Adrenal gland (tissue), 12 donors: Measurements from ENCODE around the gene LRRC10. TPM values are rescaled to one million over a fixed set of nuclear protein-coding genes. Genes with fewer than 3 reads are reported as not detected.

Experiments
- DNase-seq, 7 donors: peaks; one replicate each; pipeline ENCODE4 v3.0.0-alpha.2; 2019 to 2020
- H3K27ac ChIP-seq, 5 donors: fragments of 200-600 bp; sonication (generic) in 4 of 5; 1 replicate in 3 of 5; 2 replicates in 2 of 5; pipeline versions ENCODE4 v1.5.1 to v1.8.0; 2016 to 2020; ENCODE audit warnings: mild to moderate bottlenecking in 1 of 5
- H3K27me3 ChIP-seq: fragments of 200-600 bp; 2 replicates; pipeline ENCODE4 v1.8.0; 2021
- H3K36me3 ChIP-seq, 2 donors: fragments of 200-600 bp; replicated peaks in 1 of 2; 1 replicate in 1 of 2; 2 replicates in 1 of 2; pipeline versions ENCODE4 v1.5.1 to v1.8.0; 2018 to 2022
- H3K4me1 ChIP-seq, 2 donors: fragments of 200-600 bp; replicated peaks in 1 of 2; 1 replicate in 1 of 2; 2 replicates in 1 of 2; pipeline versions ENCODE4 v1.5.1 to v1.8.0; 2018 to 2021
- H3K4me3 ChIP-seq, 4 donors: fragments of 200-600 bp; sonication (generic) in 3 of 4; one replicate each; pipeline ENCODE4 v1.5.1; 2016 to 2018
- H3K9me3 ChIP-seq, 3 donors: fragments of 200-600 bp; sonication (generic) in 1 of 3; replicated peaks in 1 of 3; 1 replicate in 2 of 3; 2 replicates in 1 of 3; pipeline versions ENCODE4 v1.5.1 to v1.8.0; 2016 to 2021
- POLR2A ChIP-seq, 2 donors: fragments of 450-650 bp; IDR thresholded peaks; one replicate each; pipeline ENCODE4 v1.6.1; 2017; ENCODE audit warnings: antibody characterized with exemption in 2 of 2, mild to moderate bottlenecking in 2 of 2, moderate library complexity in 1 of 2
- WGBS, 4 donors: extraction: QIAGEN DNeasy Blood & Tissue Kit in 2 of 4; methylation state at CpG; one replicate each; pipeline versions ENCODE4 v1.1.5 to v1.1.7; 2013 to 2017; 5-methylcytosine and 5-hydroxymethylcytosine counted together
- intact Hi-C, 2 donors: fragments of 100-400 bp; cut with DNase I; formaldehyde crosslinking; loops; one replicate each; pipeline versions ENCODE4 v1.14.1 to v1.15.0; 2022 to 2023
- microRNA-seq, 3 donors: library from miRNA; unstranded; fragments of <30 nt; microRNA quantifications; one replicate each; pipeline ENCODE4, GENCODE V29; 2017 to 2020
- polyA plus RNA-seq, 3 donors: library from polyadenylated mRNA; stranded (reverse); fragments of 200-250 nt in 2 of 3; fragments of 350-450 nt in 1 of 3; fragmentation: Illumina TruSeq in 1 of 3; extraction: RNeasy Lipid Tissue Mini Kit (QIAGEN cat#74804) in 1 of 3; gene quantifications; one replicate each; pipeline ENCODE4 v1.2.3, GENCODE V29; 2013 to 2014
- small RNA-seq, 2 donors: library from RNA; depleted of rRNA; stranded (forward); fragments of <200 nt; gene quantifications; one replicate each; pipeline ENCODE3, GENCODE V24; 2016
- total RNA-seq, 9 donors: library from RNA; depleted of rRNA in 4 of 9; stranded (reverse); fragments of >200 nt in 4 of 9; fragments of 120-200 nt in 1 of 9; fragmentation: NEBNext Ultra II Directional in 1 of 9; extraction: Animal tissue kit (Norgen Biotek cat#: 25700) in 1 of 9; gene quantifications; one replicate each; pipeline versions ENCODE4 v1.1.0 to v1.2.4, GENCODE V29; 2013 to 2023
- TF ChIP-seq, protein P1 (sequence below), 6 experiments: fragments of 450-650 bp in 4 of 6; fragments of 200-600 bp in 2 of 6; sonication (generic) in 1 of 6; IDR thresholded peaks; 1 replicate in 5 of 6; 2 replicates in 1 of 6; pipeline versions ENCODE4 v1.5.1 to v1.8.0; 2016 to 2021; ENCODE audit warnings: antibody characterized with exemption in 6 of 6, mild to moderate bottlenecking in 2 of 6, moderate library complexity in 1 of 6
- donor health status: healthy with polysubstance abuse.
- donor health status: Bipolar disorder and iron deficiency.
- donor health status: DM: yes; HTN: yes; CAD: no.
- donor health status: DM: no; HTN: no; CAD: no.
- donor health status: DM: no; HTN: no; CAD: no.
- donor health status: DM: yes; HTN: yes; CAD: no.

Gene LRRC10
- total and polyA plus RNA-seq, 12 donors, result not detected

DNA sequence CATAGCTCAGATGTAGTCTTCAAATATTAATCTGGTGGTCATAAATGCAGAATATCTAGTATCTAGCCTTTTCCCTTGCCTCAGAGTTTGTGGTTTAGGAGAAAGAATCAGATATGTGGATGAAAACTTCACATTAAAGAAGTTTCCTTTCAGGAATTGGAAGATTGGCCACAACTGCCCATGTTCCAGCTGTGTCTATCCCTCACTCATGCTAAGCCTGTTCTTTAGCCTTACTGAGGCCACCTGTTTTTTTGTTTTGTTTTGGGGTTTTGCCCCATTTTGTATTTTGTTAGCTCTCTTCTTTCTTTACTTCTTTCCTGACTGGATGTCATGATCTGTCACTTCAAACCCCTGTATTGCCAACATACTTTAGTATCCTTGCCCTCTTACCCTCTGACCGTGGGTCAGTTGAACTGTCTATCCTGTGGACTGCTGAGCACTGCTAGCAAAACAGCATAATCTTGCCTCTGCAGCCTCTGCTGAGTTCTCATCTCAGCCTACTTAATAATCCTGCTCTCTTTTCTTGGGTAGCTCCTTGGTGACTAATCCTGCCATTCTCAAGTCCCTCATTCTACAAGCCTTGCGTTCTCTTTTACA, 47.4 kb downstream of the LRRC10 start:
- Histone ChIP-seq H3K4me3 (no peak overlapping the region), H3K4me1 (no peaks in the 10 kb centered on the region), H3K36me3 (no peaks in the 10 kb centered on the region), H3K9me3 (no peaks in the 10 kb centered on the region), H3K27ac (no peak overlapping the region), H3K27me3 (no peaks in the 10 kb centered on the region)
- WGBS, 4 donors, result 90 to 100% (median 95%) methylated on average over 2 of the region's 2 CpGs
- TF ChIP-seq POLR2A (IDR thresholded peaks at IDR 0.05), result no peak
- TF ChIP-seq, protein P1, sequence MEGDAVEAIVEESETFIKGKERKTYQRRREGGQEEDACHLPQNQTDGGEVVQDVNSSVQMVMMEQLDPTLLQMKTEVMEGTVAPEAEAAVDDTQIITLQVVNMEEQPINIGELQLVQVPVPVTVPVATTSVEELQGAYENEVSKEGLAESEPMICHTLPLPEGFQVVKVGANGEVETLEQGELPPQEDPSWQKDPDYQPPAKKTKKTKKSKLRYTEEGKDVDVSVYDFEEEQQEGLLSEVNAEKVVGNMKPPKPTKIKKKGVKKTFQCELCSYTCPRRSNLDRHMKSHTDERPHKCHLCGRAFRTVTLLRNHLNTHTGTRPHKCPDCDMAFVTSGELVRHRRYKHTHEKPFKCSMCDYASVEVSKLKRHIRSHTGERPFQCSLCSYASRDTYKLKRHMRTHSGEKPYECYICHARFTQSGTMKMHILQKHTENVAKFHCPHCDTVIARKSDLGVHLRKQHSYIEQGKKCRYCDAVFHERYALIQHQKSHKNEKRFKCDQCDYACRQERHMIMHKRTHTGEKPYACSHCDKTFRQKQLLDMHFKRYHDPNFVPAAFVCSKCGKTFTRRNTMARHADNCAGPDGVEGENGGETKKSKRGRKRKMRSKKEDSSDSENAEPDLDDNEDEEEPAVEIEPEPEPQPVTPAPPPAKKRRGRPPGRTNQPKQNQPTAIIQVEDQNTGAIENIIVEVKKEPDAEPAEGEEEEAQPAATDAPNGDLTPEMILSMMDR (IDR thresholded peaks at IDR 0.05), result no peak
- intact Hi-C loops, result no loop called here
- no peak for DNase-seq

Small RNA genes lying within 50 kb of the gene (microRNA-seq; reads per million reads assigned to microRNA genes)
- 0 reads per million in 3 donors for gene MIR3913-1
- gene MIR3913-2, result 0 reads per million in 3 donors

Small RNA genes lying within 50 kb of the gene (small RNA-seq; reads per million reads assigned to genes)
- gene MIR3913-1, result 3.4 to 4.5 reads per million in 2 donors

Other genes starting within 250 kb of the LRRC10 start
- 10 to 100 TPM; 36.2 to 86.1 (median 47.2) TPM for gene FRS2, start 140.5 kb downstream of the LRRC10 start, total RNA-seq
- gene FRS2, start 140.5 kb downstream of the LRRC10 start, polyA plus RNA-seq, result 10 to 100 TPM in 1 of 3 donors, 1 to 10 TPM in 2; 4.8 to 25.2 (median 7.3) TPM
- 100 to 1,000 TPM in 8 of 9 donors, 10 to 100 TPM in 1; 88.2 to 290 (median 119) TPM for gene CCT2, start 25.4 kb downstream of the LRRC10 start, total RNA-seq
- 100 to 1,000 TPM in 2 of 3 donors, 10 to 100 TPM in 1; 83.5 to 233 (median 102) TPM for gene CCT2, start 25.4 kb downstream of the LRRC10 start, polyA plus RNA-seq
- 1 to 10 TPM in 8 of 9 donors, under 1 TPM in 1; 0.53 to 2.6 (median 1.3) TPM for gene BEST3, start 88.4 kb upstream of the LRRC10 start, total RNA-seq
- gene BEST3, start 88.4 kb upstream of the LRRC10 start, polyA plus RNA-seq, result 1 to 10 TPM in 1 of 3 donors, under 1 TPM in 2; 0.27 to 3.3 (median 0.64) TPM
- gene RAB3IP, start 128.0 kb upstream of the LRRC10 start, total RNA-seq, result 10 to 100 TPM; 18.4 to 47.9 (median 29.3) TPM
- 10 to 100 TPM; 15.4 to 61.9 (median 24.5) TPM for gene RAB3IP, start 128.0 kb upstream of the LRRC10 start, polyA plus RNA-seq
- under 1 TPM; 0.07 to 1.00 (median 0.28) TPM for gene MYRFL, start 214.3 kb upstream of the LRRC10 start, total RNA-seq
- under 1 TPM; 0.27 to 0.97 (median 0.91) TPM for gene MYRFL, start 214.3 kb upstream of the LRRC10 start, polyA plus RNA-seq